ENCODE measurements around the gene TSACC.

- TF ChIP-seq MYC (IDR thresholded peaks at IDR 0.05; ENCODE audit: insufficient read depth, insufficient read length, insufficient replicate concordance, low read length, severe bottlenecking) (no peak), POLR2AphosphoS5 (IDR thresholded peaks at IDR 0.05; ENCODE audit: low read length) (no peak), ZBTB11 (CRISPR knock-in tag; IDR thresholded peaks at IDR 0.05) (no peak), ZNF274 (IDR thresholded peaks at IDR 0.05; ENCODE audit: insufficient read depth, insufficient read length) (no peak), POLR2AphosphoS2 (IDR thresholded peaks at IDR 0.05; ENCODE audit: low read depth, low read length) (no peak), NKRF (conservative IDR thresholded peaks at IDR 0.05) (no peak), EP300 (IDR thresholded peaks at IDR 0.05; ENCODE audit: borderline replicate concordance in 1 of 2, control insufficient read depth in 1 of 2, low read depth in 2 of 2, low read length in 2 of 2) (no peak), ATF3 (IDR thresholded peaks at IDR 0.05; ENCODE audit: borderline replicate concordance, extremely low read depth, low read depth, low read length) (no peak), IKZF1 (conservative IDR thresholded peaks at IDR 0.05) (no peak), PML (IDR thresholded peaks at IDR 0.05; ENCODE audit: low read length) (no peak), RELA (IDR thresholded peaks at IDR 0.05; ENCODE audit: borderline replicate concordance, partially characterized antibody) (no peak), CTCF (IDR thresholded peaks at IDR 0.05 in 2 of 3, conservative IDR thresholded peaks at IDR 0.05 in 1 of 3; ENCODE audit: control insufficient read depth in 2 of 3, extremely low read depth in 1 of 3, insufficient read depth in 1 of 3, low read depth in 3 of 3, low read length in 3 of 3) (no peak)
Measured at GRCh38 chr1:156357977-156358376, 19.7 kb downstream of the TSACC start.

Data from GM12878 (cell line).